Keratinocyte (primary cell): ENCODE measurements around the gene PDZD2.

Source experiments
- CTCF ChIP-seq, 3 experiments: IDR thresholded peaks in 1 of 3; conservative IDR thresholded peaks in 1 of 3; optimal IDR thresholded peaks in 1 of 3; 2 replicates in 2 of 3; 3 replicates in 1 of 3; pipeline versions ENCODE3 to v1.5.1; 2011; ENCODE audit warnings: low read length in 3 of 3, mild to moderate bottlenecking in 3 of 3, moderate library complexity in 2 of 3, control low read depth in 1 of 3, inconsistent platforms in 1 of 3; ENCODE audit not compliant: insufficient read depth in 2 of 3; ENCODE audit errors: extremely low read depth in 1 of 3
- EZH2 ChIP-seq: IDR thresholded peaks from one replicate; pipeline ENCODE4 v1.6.1; 2012; ENCODE audit warnings: inconsistent platforms, mild to moderate bottlenecking, low read length, moderate library complexity

- no peak for TF ChIP-seq EZH2
- TF ChIP-seq CTCF (optimal IDR thresholded peaks at IDR 0.05 in 1 of 3, IDR thresholded peaks at IDR 0.05 in 1 of 3, conservative IDR thresholded peaks at IDR 0.05 in 1 of 3; ENCODE audit: extremely low read depth in 1 of 3, insufficient read depth in 2 of 3, low read length in 3 of 3), result no peak
These were observed 6.5 kb upstream of the PDZD2 start for GRCh38 chr5:31632460-31632859.
